Left lung (tissue), 10 donors: ENCODE data around the gene ACO1. TPM values are rescaled to one million over a fixed set of nuclear protein-coding genes. Genes with fewer than 3 reads are reported as not detected.

Source experiments
- ATAC-seq: fragments of 200-7000 bp; cut with Tn5 transposase; one replicate; pipeline ENCODE4 v1.9.1; 2020; ENCODE audit warnings: moderate library complexity
- DNase-seq, 4 donors: peaks; one replicate each; pipeline ENCODE4 v3.0.0-alpha.2; 2013 to 2020
- H3K27ac ChIP-seq, 2 donors: fragments of 200-600 bp; sonication (generic) in 1 of 2; one replicate each; pipeline versions ENCODE4 v1.5.0 to v1.8.0; 2020 to 2021
- H3K27me3 ChIP-seq, 2 donors: fragments of 200-600 bp; sonication (generic) in 1 of 2; one replicate each; pipeline versions ENCODE4 v1.5.0 to v1.8.0; 2020 to 2021
- H3K36me3 ChIP-seq, 2 donors: fragments of 200-600 bp; sonication (generic) in 1 of 2; one replicate each; pipeline versions ENCODE4 v1.5.0 to v1.8.0; 2020 to 2021
- H3K4me1 ChIP-seq, 2 donors: fragments of 200-600 bp; one replicate each; pipeline ENCODE4 v1.8.0; 2021
- H3K4me3 ChIP-seq, 2 donors: fragments of 200-600 bp; sonication (generic) in 1 of 2; one replicate each; pipeline versions ENCODE4 v1.5.0 to v1.8.0; 2020 to 2021; ENCODE audit warnings: mild to moderate bottlenecking in 1 of 2
- H3K9me3 ChIP-seq, 2 donors: fragments of 200-600 bp; sonication (generic) in 1 of 2; one replicate each; pipeline versions ENCODE4 v1.5.0 to v1.8.0; 2020 to 2021
- CTCF ChIP-seq, 2 donors: fragments of 200-600 bp; sonication (generic) in 1 of 2; IDR thresholded peaks; one replicate each; pipeline versions ENCODE4 v1.5.0 to v1.8.0; 2021; ENCODE audit warnings: antibody characterized with exemption in 2 of 2
- intact Hi-C, 2 donors: fragments of 100-400 bp; cut with DNase I; formaldehyde crosslinking; loops; one replicate each; pipeline versions ENCODE4 v1.11.2 to v1.14.2; 2022
- polyA plus RNA-seq, 6 donors: library from polyadenylated mRNA; unstranded; fragments of 120-200 nt; gene quantifications; one replicate each; pipeline ENCODE4 v1.2.1, GENCODE V29; 2013; ENCODE audit not compliant: insufficient read length in 6 of 6
- total RNA-seq, 2 donors: library from RNA; stranded (reverse); fragmentation: NEBNext Ultra II Directional; extraction: Animal tissue kit (Norgen Biotek cat#: 25700); gene quantifications; one replicate each; pipeline ENCODE4 v1.2.1, GENCODE V29; 2021
- donor health status: DM: no; HTN: yes; CAD: no.
- donor health status: DM: no; HTN: no; CAD: no.

ACO1 gene
- total and polyA plus RNA-seq, 8 donors: 28.6 to 45.1 (median 32.2) TPM

- H3K36me3 ChIP-seq: peaks cover 0 to 96% of the 10 kb centered on the region in 2 donors
- intact Hi-C loops: no loop called here
- no peak for DNase-seq
Measured at GRCh38 chr9:32454280-32454679, 69.8 kb downstream of the ACO1 start.

GRCh38 chr9:32455738-32456137, 71.3 kb downstream of the ACO1 start:
- no peak overlapping the region for H3K27ac ChIP-seq
- TF ChIP-seq CTCF (IDR thresholded peaks at IDR 0.05): no peak
- no peaks in the 10 kb centered on the region for H3K27me3 ChIP-seq
- H3K9me3 ChIP-seq: no peaks in the 10 kb centered on the region
- intact Hi-C loops: no loop called here
- no peak for ATAC-seq
- no peak for DNase-seq
- H3K36me3 ChIP-seq: peaks cover 0 to 90% of the 10 kb centered on the region in 2 donors
- no peaks in the 10 kb centered on the region for H3K4me1 ChIP-seq
- no peak overlapping the region for H3K4me3 ChIP-seq

More at GRCh38 chr9:32454280-32454679, 69.8 kb downstream of the ACO1 start:
- H3K9me3 ChIP-seq: no peaks in the 10 kb centered on the region
- no peak overlapping the region for H3K27ac ChIP-seq
- no peaks in the 10 kb centered on the region for H3K27me3 ChIP-seq
- H3K4me1 ChIP-seq: no peaks in the 10 kb centered on the region
- no peak for ATAC-seq
- no peak for TF ChIP-seq CTCF (IDR thresholded peaks at IDR 0.05)
- no peak overlapping the region for H3K4me3 ChIP-seq

- Histone ChIP-seq H3K9me3 (no peaks in the 10 kb centered on the region), H3K27me3 (no peaks in the 10 kb centered on the region), H3K36me3 (peaks cover 0 to 90% of the 10 kb centered on the region in 2 donors), H3K4me3 (no peak overlapping the region), H3K4me1 (no peaks in the 10 kb centered on the region), H3K27ac (no peak overlapping the region)
- intact Hi-C loops: no loop called here
- no peak for TF ChIP-seq CTCF (IDR thresholded peaks at IDR 0.05)
- ATAC-seq (no peak), DNase-seq (no peak)
Measured at GRCh38 chr9:32456564-32456963, 72.1 kb downstream of the ACO1 start.

- peaks cover 0 to 70% of the 10 kb centered on the region in 2 donors for H3K36me3 ChIP-seq
- no peak for TF ChIP-seq CTCF (IDR thresholded peaks at IDR 0.05)
- H3K27ac ChIP-seq: no peak overlapping the region
- intact Hi-C loops: no loop called here
- ATAC-seq (no peak), DNase-seq (no peak)
- H3K27me3 ChIP-seq: no peaks in the 10 kb centered on the region
- H3K9me3 ChIP-seq: no peaks in the 10 kb centered on the region
- no peaks in the 10 kb centered on the region for H3K4me1 ChIP-seq
- no peak overlapping the region for H3K4me3 ChIP-seq
Measured at GRCh38 chr9:32463500-32464293, 79.3 kb downstream of the ACO1 start.

GRCh38 chr9:32468740-32469139, 84.3 kb downstream of the ACO1 start:
- H3K4me3 ChIP-seq: no peak overlapping the region
- intact Hi-C loops: no loop called here
- no peak for ATAC-seq
- no peaks in the 10 kb centered on the region for H3K27me3 ChIP-seq
- no peaks in the 10 kb centered on the region for H3K9me3 ChIP-seq
- no peak for DNase-seq
- no peak for TF ChIP-seq CTCF (IDR thresholded peaks at IDR 0.05)
- H3K36me3 ChIP-seq: peaks cover 0 to 88% of the 10 kb centered on the region in 2 donors
- H3K4me1 ChIP-seq: no peaks in the 10 kb centered on the region
- H3K27ac ChIP-seq: no peak overlapping the region
